H1 (cell line): ENCODE results near the gene TTBK2. TPM values are rescaled to one million over a fixed set of nuclear protein-coding genes. Genes with fewer than 3 reads are reported as not detected.

Experiments used
- CTCF ChIA-PET: fragments of 300-600 bp; sonication (Branson Sonifier 250); formaldehyde crosslinking; loops from one replicate; lab custom pipeline; 2021; ENCODE audit not compliant: partially characterized antibody; lab: Charles Lee
- POLR2A ChIA-PET: fragments of 300-600 bp; sonication (Branson Sonifier 250); formaldehyde crosslinking; loops from one replicate; lab custom pipeline; 2021; ENCODE audit warnings: inconsistent platforms; ENCODE audit not compliant: partially characterized antibody; lab: Charles Lee
- DNase-seq, 2 experiments: peaks; one replicate each; pipeline versions ENCODE4 v3.0.0 to v3.0.0-alpha.2; 2010 to 2022; ENCODE audit warnings: low spot score in 2 of 2, low read depth in 1 of 2, mixed read lengths in 1 of 2
- FAIRE-seq: peaks from 2 replicates; lab custom pipeline; 2011; peaks lifted over from hg19 to GRCh38; lab: Jason Lieb, UNC
- H2AFZ ChIP-seq: 2 replicates; pipeline ENCODE4 v1.8.1; 2012; ENCODE audit warnings: low read length, inconsistent platforms
- H2AK5ac ChIP-seq: 2 replicates; pipeline ENCODE4 v1.6.1; 2013; ENCODE audit warnings: low read depth, low read length
- H2BK120ac ChIP-seq: replicated peaks from 2 replicates; pipeline ENCODE3; 2013; ENCODE audit warnings: low read depth, low read length, inconsistent platforms
- H2BK12ac ChIP-seq: 2 replicates; pipeline ENCODE4 v1.6.1; 2013; ENCODE audit warnings: low read depth, low read length
- H2BK15ac ChIP-seq: 2 replicates; pipeline ENCODE4 v1.6.1; 2013; ENCODE audit warnings: low read length
- H2BK20ac ChIP-seq: 2 replicates; pipeline ENCODE4 v1.6.1; 2013; ENCODE audit warnings: low read length
- H2BK5ac ChIP-seq: 2 replicates; pipeline ENCODE4 v1.6.1; 2013; ENCODE audit warnings: low read depth, low read length
- H3K14ac ChIP-seq: 2 replicates; pipeline ENCODE4 v1.6.1; 2013; ENCODE audit warnings: inconsistent platforms; ENCODE audit not compliant: insufficient read length
- H3K18ac ChIP-seq: 2 replicates; pipeline ENCODE4 v1.6.1; 2013; ENCODE audit warnings: low read length; ENCODE audit errors: extremely low read depth
- H3K23ac ChIP-seq: 2 replicates; pipeline ENCODE4 v1.6.1; 2013; ENCODE audit warnings: inconsistent platforms; ENCODE audit not compliant: insufficient read length
- H3K23me2 ChIP-seq: 2 replicates; pipeline ENCODE4 v1.6.1; 2013; ENCODE audit warnings: low read depth, low read length
- H3K27ac ChIP-seq: 2 replicates; pipeline ENCODE4 v1.6.1; 2011; ENCODE audit warnings: low read depth, low read length, inconsistent platforms
- H3K27me3 ChIP-seq, 4 experiments: replicated peaks in 1 of 4; 1 replicate in 1 of 4; 2 replicates in 3 of 4; pipeline versions ENCODE4 v1.6.1 to v1.8.1; 2011 to 2013; ENCODE audit warnings: low read length in 3 of 4, mild to moderate bottlenecking in 3 of 4, inconsistent platforms in 2 of 4, mixed read lengths in 2 of 4, moderate library complexity in 1 of 4; ENCODE audit not compliant: control insufficient read depth in 3 of 4, insufficient read depth in 3 of 4; ENCODE audit errors: extremely low read depth in 1 of 4
- H3K36me3 ChIP-seq, 4 experiments: 2 replicates each; pipeline versions ENCODE4 v1.6.1 to v1.8.1; 2011 to 2013; ENCODE audit warnings: mild to moderate bottlenecking in 4 of 4, low read length in 3 of 4, moderate library complexity in 2 of 4, control low read depth in 1 of 4, inconsistent platforms in 1 of 4; ENCODE audit not compliant: insufficient read depth in 4 of 4, control insufficient read depth in 2 of 4
- H3K4ac ChIP-seq: replicated peaks from 2 replicates; pipeline ENCODE3; 2013; ENCODE audit warnings: low read length, low read depth, mixed read lengths, inconsistent platforms; ENCODE audit not compliant: insufficient read length
- H3K4me1 ChIP-seq, 4 experiments: replicated peaks in 1 of 4; 1 replicate in 1 of 4; 2 replicates in 3 of 4; pipeline versions ENCODE4 v1.6.1 to v1.8.1; 2011 to 2013; ENCODE audit warnings: low read length in 3 of 4, inconsistent platforms in 2 of 4, mixed read lengths in 1 of 4; ENCODE audit not compliant: insufficient read depth in 4 of 4, control insufficient read depth in 3 of 4
- H3K4me2 ChIP-seq, 2 experiments: 2 replicates each; pipeline versions ENCODE4 v1.6.1 to v1.8.1; 2011 to 2013; ENCODE audit warnings: low read depth in 2 of 2, low read length in 2 of 2, control low read depth in 1 of 2, inconsistent platforms in 1 of 2, mild to moderate bottlenecking in 1 of 2; ENCODE audit not compliant: insufficient read depth in 1 of 2
- H3K4me3 ChIP-seq, 4 experiments: fragments of 200-600, 300-600 bp in 1 of 4; sonication (generic), shearing (Covaris generic), sonication (Bioruptor Twin) in 1 of 4; 2 replicates each; pipeline versions ENCODE4 v1.5.1 to v1.8.1; 2011 to 2016; ENCODE audit warnings: low read length in 4 of 4, low read depth in 3 of 4, control low read depth in 2 of 4, inconsistent platforms in 2 of 4, mild to moderate bottlenecking in 2 of 4, mixed read lengths in 1 of 4, moderate library complexity in 1 of 4; ENCODE audit not compliant: insufficient read depth in 2 of 4; ENCODE audit errors: extremely low read depth in 1 of 4
- H3K56ac ChIP-seq: replicated peaks from 2 replicates; pipeline ENCODE3; 2013; ENCODE audit warnings: low read depth, mild to moderate bottlenecking, mixed read lengths, low read length, inconsistent platforms; ENCODE audit not compliant: insufficient read length
- H3K79me1 ChIP-seq: 2 replicates; pipeline ENCODE4 v1.6.1; 2013; ENCODE audit warnings: low read depth, low read length, control low read depth
- H3K79me2 ChIP-seq, 2 experiments: 2 replicates each; pipeline versions ENCODE4 v1.6.1 to v1.8.1; 2012 to 2013; ENCODE audit warnings: low read length in 2 of 2, mild to moderate bottlenecking in 2 of 2, inconsistent platforms in 1 of 2; ENCODE audit not compliant: insufficient read depth in 2 of 2, control insufficient read depth in 1 of 2
- H3K9ac ChIP-seq, 4 experiments: replicated peaks in 1 of 4; 1 replicate in 1 of 4; 2 replicates in 3 of 4; pipeline versions ENCODE4 v1.6.1 to v1.8.1; 2011 to 2013; ENCODE audit warnings: low read depth in 3 of 4, low read length in 3 of 4, control low read depth in 2 of 4, mild to moderate bottlenecking in 2 of 4, moderate library complexity in 2 of 4, inconsistent platforms in 1 of 4; ENCODE audit errors: extremely low read depth in 1 of 4
- H3K9me3 ChIP-seq, 2 experiments: 2 replicates each; pipeline versions ENCODE4 v1.6.1 to v1.8.1; 2012 to 2013; ENCODE audit warnings: mild to moderate bottlenecking in 2 of 2, moderate library complexity in 2 of 2, control low read depth in 1 of 2, inconsistent platforms in 1 of 2, low read depth in 1 of 2, low read length in 1 of 2, mixed read lengths in 1 of 2; ENCODE audit not compliant: insufficient read depth in 2 of 2
- H4K20me1 ChIP-seq, 2 experiments: replicated peaks in 1 of 2; 2 replicates each; pipeline versions ENCODE3 to v1.8.1; 2011 to 2013; ENCODE audit warnings: inconsistent platforms in 2 of 2, low read length in 2 of 2, mild to moderate bottlenecking in 1 of 2; ENCODE audit not compliant: insufficient read depth in 2 of 2, control insufficient read depth in 1 of 2
- H4K5ac ChIP-seq: 2 replicates; pipeline ENCODE4 v1.6.1; 2013; ENCODE audit warnings: low read length, low read depth, mixed read lengths, inconsistent platforms; ENCODE audit not compliant: insufficient read length
- H4K8ac ChIP-seq: 2 replicates; pipeline ENCODE4 v1.8.0; 2013; ENCODE audit warnings: mild to moderate bottlenecking, moderate library complexity, low read length, inconsistent platforms; ENCODE audit not compliant: insufficient read depth; ENCODE audit errors: extremely low read depth
- H4K91ac ChIP-seq: replicated peaks from 2 replicates; pipeline ENCODE3; 2013; ENCODE audit warnings: low read length, mixed read lengths, inconsistent platforms; ENCODE audit not compliant: insufficient read length
- BCL11A ChIP-seq, 2 experiments: IDR thresholded peaks; one replicate each; pipeline ENCODE4 v1.6.1; 2011; ENCODE audit warnings: low read depth in 2 of 2, low read length in 2 of 2, mild to moderate bottlenecking in 2 of 2
- CBX8 ChIP-seq: fragments of 300-800, 300-1000 bp; sonication (generic); IDR thresholded peaks from 2 replicates; pipeline ENCODE4 v1.7.1; 2016; ENCODE audit warnings: low read depth, low read length, borderline replicate concordance
- CHD2 ChIP-seq: IDR thresholded peaks from 2 replicates; pipeline ENCODE4 v1.6.1; 2012; ENCODE audit warnings: low read length, improper control_type of control experiment
- GABPA ChIP-seq: IDR thresholded peaks from 2 replicates; pipeline ENCODE4 v1.6.1; 2011; ENCODE audit warnings: mild to moderate bottlenecking, low read length, moderate library complexity, borderline replicate concordance; ENCODE audit not compliant: insufficient read depth
- GTF2F1 ChIP-seq: IDR thresholded peaks from 2 replicates; pipeline ENCODE4 v1.6.1; 2012; ENCODE audit warnings: low read depth, low read length, improper control_type of control experiment, borderline replicate concordance
- JUND ChIP-seq: IDR thresholded peaks from 2 replicates; pipeline ENCODE4 v1.6.1; 2011; ENCODE audit warnings: mild to moderate bottlenecking, improper control_type of control experiment, low read length
- KDM4A ChIP-seq: IDR thresholded peaks from one replicate; pipeline ENCODE4 v1.7.1; 2012; ENCODE audit warnings: low read depth, mild to moderate bottlenecking, moderate library complexity, low read length, inconsistent platforms; ENCODE audit not compliant: severe bottlenecking
- RXRA ChIP-seq: IDR thresholded peaks from 2 replicates; pipeline ENCODE4 v1.6.1; 2011; ENCODE audit warnings: low read depth, mild to moderate bottlenecking, low read length, moderate library complexity; ENCODE audit not compliant: insufficient read depth
- SRF ChIP-seq: IDR thresholded peaks from 2 replicates; pipeline ENCODE4 v1.6.1; 2011; ENCODE audit warnings: mild to moderate bottlenecking, low read depth, low read length, moderate library complexity
- YY1 ChIP-seq: IDR thresholded peaks from 2 replicates; pipeline ENCODE4 v1.6.1; 2011; ENCODE audit warnings: low read depth, mild to moderate bottlenecking, low read length
- WGBS, 2 experiments: shearing (Covaris generic) in 1 of 2; methylation state at CpG; one replicate each; pipeline versions ENCODE4 v1.1.6 to v1.1.7; 2013 to 2015; ENCODE audit warnings: low lambda C conversion rate in 2 of 2, mixed read lengths in 2 of 2, inconsistent platforms in 1 of 2, low coverage in 1 of 2, missing lambda C conversion rate in 1 of 2; ENCODE audit not compliant: insufficient replicate concordance in 2 of 2, insufficient coverage in 1 of 2, insufficient read length in 1 of 2; ENCODE audit errors: extremely low coverage in 1 of 2, missing lambda C conversion rate in 1 of 2; 5-methylcytosine and 5-hydroxymethylcytosine counted together
- polyA plus RNA-seq, 7 experiments: library from polyadenylated mRNA; depleted of rRNA in 3 of 7; stranded (reverse) in 5 of 7; unstranded in 2 of 7; fragments of >200 nt in 5 of 7; fragments of 200-250 nt in 2 of 7; gene quantifications; 1 replicate in 5 of 7; 2 replicates in 1 of 7; 4 replicates in 1 of 7; pipeline versions ENCODE4 v1.2.1 to v1.2.3, GENCODE V29; 2011 to 2013; ENCODE audit warnings: missing spikeins in 2 of 7, mixed read lengths in 2 of 7
- total RNA-seq: library from RNA; stranded (reverse); fragmentation: NEBNext Ultra II Directional; extraction: Animal tissue kit (Norgen Biotek cat#: 25700); gene quantifications from 2 replicates; pipeline ENCODE4 v1.2.1, GENCODE V29; 2021
- TF ChIP-seq, protein P1 (sequence below), 3 experiments: IDR thresholded peaks; 1 replicate in 2 of 3; 2 replicates in 1 of 3; pipeline versions ENCODE4 v1.5.1 to v1.6.1; 2011; ENCODE audit warnings: low read length in 3 of 3, mild to moderate bottlenecking in 3 of 3, inconsistent platforms in 2 of 3, low read depth in 1 of 3, moderate library complexity in 1 of 3; ENCODE audit not compliant: insufficient read depth in 1 of 3; ENCODE audit errors: control extremely low read depth in 1 of 3

The TTBK2 gene
- total and polyA plus RNA-seq, 2 of the 8 experiments (the other 6 are each of a cell fraction or from before 2014, with no cell fraction given), result 2.7 to 18.2 TPM

- Histone ChIP-seq H3K4ac (no peak overlapping the region), H3K23ac (no peak overlapping the region), H3K4me1 (peaks cover 0 to 10% (median 7%) of the 10 kb centered on the region in 4 experiments; a peak in 5 of 7 replicates), H2BK5ac (no peak overlapping the region; the same call in 1 of the 2 replicates), H4K8ac (no peak overlapping the region), H3K23me2 (0 out of 2 replicates have a peak, but pooled peaks cover 2% of the 10 kb centered on the region), H2BK12ac (no peak overlapping the region), H3K56ac (no peak overlapping the region), H3K9me3 (no peaks in the 10 kb centered on the region), H3K4me2 (no peak overlapping the region), H3K36me3 (peaks cover 13 to 54% (median 28%) of the 10 kb centered on the region in 4 experiments), H4K20me1 (peaks cover 4 to 7% of the 10 kb centered on the region in 2 experiments), H3K79me2 (no peaks in the 10 kb centered on the region), H3K27me3 (no peaks in the 10 kb centered on the region), H2BK120ac (no peak overlapping the region), H3K27ac (no peak overlapping the region), H3K4me3 (no peak overlapping the region), H3K9ac (no peak overlapping the region; a peak in 1 of 7 replicates), H2BK20ac (no peak overlapping the region), H2BK15ac (no peak overlapping the region), H4K5ac (no peak overlapping the region), H3K79me1 (no peaks in the 10 kb centered on the region; the same call in 1 of the 2 replicates), H3K18ac (no peak overlapping the region), H2AK5ac (no peak overlapping the region), H4K91ac (no peak overlapping the region), H3K14ac (no peak overlapping the region), H2AFZ (no peak overlapping the region)
- ChIA-PET CTCF (interaction anchor here (0.6 to 2.4 kb wide), 5 partner anchors 12 to 1197 kb away, joined by 3 to 5 read pairs (median 3); no protein-coding TSS in a partner anchor), POLR2A (interaction anchor here (0.6 to 7.1 kb wide), 2 partner anchors 8 to 79 kb away, joined by 3 to 27 read pairs; no protein-coding TSS in a partner anchor)
- 94% methylated on average over 6 of the region's 7 CpGs; no CpG with 5 or more reads in 1 of the 2 experiments for WGBS, 2 experiments
- no peak for FAIRE-seq
- peak in 1 of 2 experiments; percentile 41 for DNase-seq
- TF ChIP-seq KDM4A (no peak), GTF2F1 (no peak), GABPA (no peak), CHD2 (no peak), SRF (no peak), JUND (no peak), BCL11A (IDR thresholded peaks at IDR 0.05; ENCODE audit: low read depth in 2 of 2, low read length in 2 of 2) (no peak), YY1 (no peak), CBX8 (no peak), RXRA (no peak)
- TF ChIP-seq, protein P1, sequence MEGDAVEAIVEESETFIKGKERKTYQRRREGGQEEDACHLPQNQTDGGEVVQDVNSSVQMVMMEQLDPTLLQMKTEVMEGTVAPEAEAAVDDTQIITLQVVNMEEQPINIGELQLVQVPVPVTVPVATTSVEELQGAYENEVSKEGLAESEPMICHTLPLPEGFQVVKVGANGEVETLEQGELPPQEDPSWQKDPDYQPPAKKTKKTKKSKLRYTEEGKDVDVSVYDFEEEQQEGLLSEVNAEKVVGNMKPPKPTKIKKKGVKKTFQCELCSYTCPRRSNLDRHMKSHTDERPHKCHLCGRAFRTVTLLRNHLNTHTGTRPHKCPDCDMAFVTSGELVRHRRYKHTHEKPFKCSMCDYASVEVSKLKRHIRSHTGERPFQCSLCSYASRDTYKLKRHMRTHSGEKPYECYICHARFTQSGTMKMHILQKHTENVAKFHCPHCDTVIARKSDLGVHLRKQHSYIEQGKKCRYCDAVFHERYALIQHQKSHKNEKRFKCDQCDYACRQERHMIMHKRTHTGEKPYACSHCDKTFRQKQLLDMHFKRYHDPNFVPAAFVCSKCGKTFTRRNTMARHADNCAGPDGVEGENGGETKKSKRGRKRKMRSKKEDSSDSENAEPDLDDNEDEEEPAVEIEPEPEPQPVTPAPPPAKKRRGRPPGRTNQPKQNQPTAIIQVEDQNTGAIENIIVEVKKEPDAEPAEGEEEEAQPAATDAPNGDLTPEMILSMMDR (IDR thresholded peaks at IDR 0.05; ENCODE audit: control extremely low read depth in 1 of 3, insufficient read depth in 1 of 3, low read depth in 1 of 3, low read length in 3 of 3), result no peak
Observed at GRCh38 chr15:42729409-42729808, 191.2 kb downstream of the TTBK2 start.
